Stimulated activated CD8-positive, alpha-beta memory T cell treated with anti-CD3 and anti-CD28 coated beads, Interleukin-15, amount 100 ng/mL, for 1 hour (primary cell): ENCODE results near the gene RPP25L.
"Not testable (repeated sequence)": the region's sequence is repeated elsewhere in the genome, so short reads cannot be mapped to it uniquely, and the experiment has no call there.

Experiments used
- DNase-seq: peaks from one replicate; pipeline ENCODE4 v3.0.0-alpha.2; 2020; ENCODE audit warnings: low read depth

RPP25L gene

GRCh38 chr9:34611811-34612787 lies at the start of gene RPP25L:
Gene RPP25L, minus strand, starts transcription at chr9:34612097. Its CDS starts 801 bp downstream, at chr9:34611296.
- peak; percentile 70 for DNase-seq

GRCh38 chr9:34659592-34660253 lies 47.8 kb upstream of the RPP25L start:
- DNase-seq = no peak

- no peak for DNase-seq
Measured at GRCh38 chr9:34658461-34658860, 46.6 kb upstream of the RPP25L start.

GRCh38 chr9:34656992-34657391 lies 45.1 kb upstream of the RPP25L start:
- DNase-seq = no peak

GRCh38 chr9:34655394-34655793 lies 43.5 kb upstream of the RPP25L start:
- no peak for DNase-seq

- no peak for DNase-seq
Measured at GRCh38 chr9:34654323-34655051, 42.6 kb upstream of the RPP25L start.

GRCh38 chr9:34653151-34654072 lies 41.5 kb upstream of the RPP25L start:
- no peak for DNase-seq

- no peak for DNase-seq
Measured at GRCh38 chr9:34652602-34653000, 40.7 kb upstream of the RPP25L start.

- DNase-seq = no peak
Measured at GRCh38 chr9:34651876-34652601, 40.1 kb upstream of the RPP25L start, which contains the start of gene IL11RA. Gene IL11RA, plus strand, starts transcription at chr9:34652185. Its CDS starts 3,033 bp downstream, at chr9:34655218.

GRCh38 chr9:34651321-34651720 lies 39.4 kb upstream of the RPP25L start:
- DNase-seq = no peak

GRCh38 chr9:34650816-34651215 lies 38.9 kb upstream of the RPP25L start:
- no peak for DNase-seq

GRCh38 chr9:34648673-34649072 lies 36.8 kb upstream of the RPP25L start:
- no peak for DNase-seq

GRCh38 chr9:34647651-34648050 lies 35.8 kb upstream of the RPP25L start:
- DNase-seq = no peak

GRCh38 chr9:34647084-34647403 lies 35.1 kb upstream of the RPP25L start:
- no peak for DNase-seq

GRCh38 chr9:34646211-34647083 lies 34.5 kb upstream of the RPP25L start, which contains the start of gene GALT:
Gene GALT, plus strand, starts transcription at chr9:34646675. Its CDS starts 30 bp downstream, at chr9:34646705.
- peak; percentile 96 for DNase-seq

- no peak for DNase-seq
Measured at GRCh38 chr9:34644766-34645314, 32.9 kb upstream of the RPP25L start.

GRCh38 chr9:34642679-34643078 lies 30.8 kb upstream of the RPP25L start:
- DNase-seq = no peak

- not testable (repeated sequence) for DNase-seq
Measured at GRCh38 chr9:34639322-34639721, 27.4 kb upstream of the RPP25L start.

- DNase-seq = no peak
Measured at GRCh38 chr9:34638138-34638445, 26.2 kb upstream of the RPP25L start.
